GM21390 (cell line): ENCODE results near the gene CABP2.
A peak's percentile ranks its signal among the peaks of the same experiment; 100 is the strongest.
"Not testable (repeated sequence)": the region's sequence is repeated elsewhere in the genome, so short reads cannot be mapped to it uniquely, and the experiment has no call there.

Experiments used
- ATAC-seq: cut with Tn5 transposase; IDR thresholded peaks from one replicate; pipeline ENCODE4 v1.9.1; 2021; ENCODE audit not compliant: unreplicated experiment

CABP2 gene

DNA sequence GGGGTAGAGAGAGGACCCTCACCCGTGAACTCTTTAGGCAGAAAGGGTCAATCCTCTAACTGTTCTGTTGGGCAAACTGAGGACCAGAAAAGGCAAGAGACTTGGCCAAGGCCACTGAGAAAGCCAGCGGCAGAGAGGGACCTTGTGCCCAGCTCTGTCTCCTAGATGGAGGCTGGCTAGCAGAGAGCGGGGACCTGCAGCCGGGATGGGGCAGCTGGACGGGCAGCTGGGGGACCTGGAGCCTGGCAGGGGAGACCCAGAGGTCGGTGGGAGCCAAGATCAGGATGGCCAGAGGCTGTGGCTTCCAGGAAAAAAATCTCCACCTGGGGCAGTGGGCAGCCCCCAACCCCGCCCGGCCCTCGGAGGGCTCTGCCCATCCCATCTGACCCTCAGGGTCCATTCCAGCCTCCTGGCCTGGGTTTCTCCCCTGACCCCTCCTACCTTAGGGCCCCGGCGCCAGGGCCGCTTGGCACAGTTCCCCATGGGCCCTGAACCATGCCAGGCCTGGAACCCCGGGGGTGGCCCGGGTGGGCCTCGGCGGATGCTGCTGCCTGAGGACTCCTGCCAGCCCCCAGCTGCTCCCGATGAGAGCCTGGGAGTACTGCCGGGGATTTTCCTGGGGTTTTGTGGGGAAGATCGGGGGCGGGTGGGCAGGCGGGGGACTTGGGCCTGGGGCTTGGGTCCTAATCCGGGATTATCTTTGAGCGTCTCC is at the start of gene CABP2:
CABP2 (minus strand) TSS at position 603 of the 712 bp plus-strand sequence; CDS start at position 483, 120 bp downstream.
- no peak for ATAC-seq

DNA sequence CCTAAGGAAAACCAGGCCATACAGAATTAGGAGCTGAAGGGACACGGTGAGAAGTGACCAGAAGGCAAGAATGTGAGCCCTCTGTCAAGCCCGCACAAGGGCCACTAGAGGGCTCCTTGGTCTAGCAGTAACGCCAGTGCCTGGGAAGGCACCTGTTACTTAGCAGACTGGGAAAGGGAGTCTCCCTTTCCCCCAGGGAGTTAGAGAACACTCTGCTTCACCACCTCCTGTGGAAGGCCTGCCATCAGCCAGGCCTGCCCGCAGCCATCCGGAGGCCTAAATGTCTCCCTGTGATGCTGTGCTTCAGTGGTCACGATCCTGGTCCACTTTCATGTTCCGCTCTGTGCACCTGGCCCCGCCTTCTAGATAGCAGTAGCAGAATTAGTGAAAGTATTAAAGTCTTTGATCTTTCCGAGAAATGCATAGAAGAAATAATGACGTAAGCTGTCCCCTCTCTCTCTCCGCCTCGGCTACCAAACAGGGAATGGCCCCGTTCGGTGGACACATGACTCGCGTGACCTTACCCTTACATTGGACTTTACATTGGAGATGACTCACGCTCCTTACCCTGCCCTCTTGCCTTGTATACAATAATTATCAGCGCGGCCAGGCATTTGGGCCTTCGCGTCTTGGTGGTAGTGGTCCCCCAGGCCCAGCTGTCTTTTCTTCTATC is 49.6 kb upstream of the CABP2 start:
- no peak for ATAC-seq

DNA sequence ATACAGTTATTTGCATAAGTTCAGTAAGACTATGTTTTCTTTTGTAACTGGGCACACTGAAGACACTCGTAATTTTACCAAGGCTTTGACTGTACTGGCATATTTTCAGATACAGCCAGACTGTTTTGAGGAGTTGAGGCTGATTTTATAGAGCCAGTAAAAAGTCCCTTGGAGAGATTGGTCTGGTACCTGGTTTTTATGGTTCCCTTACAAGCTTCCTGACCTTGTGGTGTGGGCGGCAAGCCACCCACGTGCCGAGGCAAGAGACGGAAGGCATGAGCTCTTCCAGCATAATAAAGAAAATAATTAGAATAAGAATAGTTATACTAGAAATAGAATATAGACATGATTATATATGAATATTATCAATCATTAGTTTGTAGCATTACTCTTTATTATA is 49.1 kb upstream of the CABP2 start:
- no peak for ATAC-seq

DNA sequence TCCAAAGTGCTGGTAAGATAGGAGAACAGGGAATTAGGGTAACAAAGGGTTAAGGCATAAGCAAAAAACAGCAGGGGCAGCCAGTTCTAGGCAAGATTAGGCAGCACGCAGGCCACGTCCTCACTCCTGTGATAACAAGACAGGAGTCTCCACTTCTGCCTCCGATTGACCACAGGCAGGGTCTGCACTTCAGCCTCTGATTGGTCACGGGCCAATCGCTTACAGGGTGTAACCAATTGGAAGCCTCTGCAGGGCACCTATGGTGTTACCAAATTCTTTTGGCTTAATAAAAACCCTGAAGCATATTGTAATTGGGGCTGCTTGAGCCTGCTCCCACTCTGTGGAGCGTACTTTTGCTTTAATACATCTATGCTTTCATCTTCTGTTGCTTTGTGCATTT is 48.2 kb upstream of the CABP2 start:
- no peak for ATAC-seq

DNA sequence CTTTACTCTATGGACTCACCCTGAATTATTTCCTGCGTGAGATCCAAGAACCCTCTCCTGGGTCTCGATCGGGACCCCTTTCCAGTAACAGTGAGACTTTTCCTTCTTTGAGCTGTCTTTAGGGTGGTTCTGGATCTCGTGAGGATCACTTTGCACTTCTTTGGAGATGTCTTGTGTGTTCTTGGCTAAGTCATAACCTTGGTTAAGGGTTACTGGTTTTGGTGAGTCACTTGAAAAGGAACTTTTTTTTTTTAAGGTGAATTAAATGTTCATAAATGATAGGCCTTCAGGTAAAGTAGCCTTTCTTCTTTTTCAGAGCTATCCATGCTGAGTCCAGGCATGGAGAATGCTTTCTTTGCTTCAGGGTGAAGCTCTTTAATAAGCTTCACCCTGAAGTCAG is 41.0 kb upstream of the CABP2 start:
- ATAC-seq: no peak

DNA sequence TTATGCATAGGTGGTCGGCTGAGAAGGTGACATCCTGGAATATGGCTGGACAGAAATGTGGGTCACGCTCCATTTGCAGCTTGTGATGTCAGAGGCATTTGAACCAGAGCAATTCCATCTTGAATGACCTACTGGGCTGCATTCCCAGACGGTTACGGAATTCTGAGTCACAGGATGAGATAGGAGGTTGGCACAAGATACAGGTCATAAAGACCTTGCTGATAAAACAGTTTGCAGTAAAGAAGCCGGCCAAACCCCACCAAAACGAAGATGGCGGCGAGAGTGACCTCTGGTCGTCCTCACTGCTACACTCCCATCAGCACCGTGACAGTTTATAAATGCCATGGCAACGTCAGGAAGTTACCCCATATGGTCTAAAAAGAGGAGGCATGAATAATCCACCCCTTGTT is 40.5 kb upstream of the CABP2 start:
- not testable (repeated sequence) for ATAC-seq

DNA sequence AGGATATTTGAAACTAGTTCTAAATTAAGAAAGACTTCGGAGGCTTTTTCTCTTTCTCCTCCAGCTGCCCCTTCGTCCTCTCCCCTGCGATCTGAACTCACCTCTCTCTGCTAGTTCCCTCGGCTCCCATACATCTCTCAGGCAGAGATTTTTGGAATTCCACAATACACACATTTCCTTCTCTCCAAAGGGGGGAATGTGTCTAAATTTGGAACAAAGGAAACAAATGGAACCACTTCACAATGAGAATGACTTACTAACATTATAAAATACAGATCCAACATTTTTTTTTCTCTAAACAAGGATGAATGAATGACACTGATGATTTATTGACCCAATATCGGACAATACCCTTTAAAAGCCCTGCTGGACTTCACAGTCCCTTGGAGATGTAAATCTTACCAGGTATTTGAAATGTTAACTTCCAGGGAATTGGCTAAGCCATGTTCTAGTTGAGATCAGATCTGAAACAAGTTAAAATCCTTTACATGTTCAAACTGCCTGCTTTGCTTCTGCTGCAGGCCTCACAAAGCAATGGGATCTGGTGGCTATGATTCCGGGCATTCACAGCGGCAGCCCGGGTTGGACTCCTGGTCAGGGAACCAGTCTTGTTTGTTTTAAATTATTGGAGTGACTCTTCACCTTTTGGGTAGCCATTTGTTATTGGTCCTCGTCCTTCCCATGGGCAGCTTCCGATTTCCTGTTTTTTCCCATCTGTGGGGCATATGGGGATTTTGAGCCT is 39.9 kb upstream of the CABP2 start:
- no peak for ATAC-seq

DNA sequence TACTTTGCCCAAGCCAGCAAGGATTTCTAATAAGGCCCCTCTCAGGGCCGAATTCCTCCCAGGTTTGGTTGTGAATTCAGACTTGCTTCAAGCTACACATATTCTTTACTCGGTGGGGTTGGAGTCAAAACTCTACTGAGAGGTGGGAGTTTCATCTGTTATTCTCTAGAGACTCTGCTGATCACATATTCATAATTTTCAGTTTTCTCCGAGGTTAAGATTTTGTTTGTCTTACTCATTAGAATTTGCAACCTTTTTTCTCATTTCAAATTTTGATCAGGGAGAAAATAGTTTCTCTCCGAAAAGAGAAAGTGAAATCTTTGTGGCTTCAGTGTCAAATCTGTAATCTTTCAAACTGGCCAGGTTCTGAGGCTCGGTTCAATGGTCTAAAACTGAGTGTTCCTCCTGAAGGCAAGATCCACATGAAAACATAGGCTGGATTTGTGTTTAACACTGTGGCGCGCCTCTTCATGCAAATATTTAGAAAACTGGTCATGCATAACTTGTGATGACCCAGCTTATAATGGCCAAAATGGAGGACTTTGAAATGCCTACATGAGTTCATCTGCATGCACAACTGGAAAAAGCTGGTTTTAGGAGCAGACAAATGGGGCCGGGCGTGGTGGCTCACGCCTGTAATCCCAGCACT is 38.8 kb upstream of the CABP2 start:
- peak; percentile 75 for ATAC-seq

DNA sequence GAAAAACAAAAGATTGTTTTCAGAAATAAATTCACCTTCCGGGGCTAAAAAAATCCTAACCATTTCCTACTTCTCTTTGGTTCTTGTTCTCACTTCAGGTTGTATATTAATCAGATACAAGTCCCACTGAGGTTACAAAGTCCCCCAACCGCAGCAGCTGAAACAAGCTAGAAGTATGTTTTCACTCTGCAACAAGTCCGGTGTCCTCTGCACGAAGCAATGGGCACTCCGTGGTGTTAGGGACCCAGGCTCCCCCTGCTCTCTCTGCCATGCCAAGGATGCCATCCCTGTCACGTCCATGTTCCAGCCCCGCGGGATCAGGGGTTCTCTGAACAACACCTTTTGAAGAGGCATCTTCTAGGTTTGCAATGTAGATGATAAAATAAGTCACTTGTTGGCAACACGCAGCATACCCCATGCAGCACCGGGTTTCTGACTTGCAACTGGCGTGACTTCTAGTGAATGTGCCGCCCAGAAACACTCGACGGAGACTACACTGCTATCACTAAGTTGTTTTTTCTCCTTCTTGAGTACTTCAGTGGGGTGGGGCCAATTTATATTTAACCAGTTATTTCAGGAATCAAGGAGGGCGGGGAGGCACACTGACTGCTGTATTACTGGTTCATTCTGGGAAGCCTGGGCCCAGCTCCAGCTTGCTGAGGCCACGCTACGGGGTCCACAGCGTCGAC is 35.0 kb upstream of the CABP2 start:
- no peak for ATAC-seq

DNA sequence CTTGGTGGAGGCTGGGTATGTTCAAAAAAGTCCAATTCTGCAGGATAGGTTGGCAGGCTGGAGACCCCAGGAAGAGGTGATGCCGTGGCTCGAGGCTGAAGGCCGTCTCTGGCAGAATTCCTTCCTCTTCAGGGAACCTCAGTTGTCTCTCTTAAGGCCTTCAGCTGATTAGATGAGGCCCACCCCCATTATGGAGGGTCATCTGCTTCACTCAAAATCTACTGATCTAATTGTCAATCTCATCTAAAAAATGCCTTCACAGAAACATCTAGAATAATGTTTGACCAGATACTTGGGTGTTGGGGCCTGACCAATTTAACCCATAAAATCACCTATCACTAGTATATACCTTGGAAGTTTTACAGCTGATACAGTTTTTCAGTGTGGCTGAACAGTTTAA is 33.0 kb upstream of the CABP2 start:
- no peak for ATAC-seq

DNA sequence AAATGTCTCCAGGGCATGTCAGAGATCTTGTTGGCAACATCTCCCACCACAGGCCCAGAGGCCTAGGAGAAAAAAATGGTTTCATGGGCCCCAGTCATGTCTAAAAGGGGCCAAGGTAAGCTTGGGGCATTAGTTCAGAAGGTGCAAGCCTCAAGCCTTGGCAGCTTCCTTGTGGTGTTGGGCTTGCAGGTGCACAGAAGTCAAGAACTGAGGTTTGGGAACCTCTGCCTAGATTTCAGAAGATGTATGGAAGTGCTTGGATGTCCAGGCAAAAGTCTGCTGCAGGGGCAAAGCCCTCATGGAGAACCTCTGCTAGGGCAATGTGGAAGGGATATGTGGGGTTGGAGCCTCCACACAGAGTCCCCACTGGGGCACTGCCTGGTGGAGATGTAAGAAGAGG is 28.5 kb upstream of the CABP2 start:
- ATAC-seq: not testable (repeated sequence)

DNA sequence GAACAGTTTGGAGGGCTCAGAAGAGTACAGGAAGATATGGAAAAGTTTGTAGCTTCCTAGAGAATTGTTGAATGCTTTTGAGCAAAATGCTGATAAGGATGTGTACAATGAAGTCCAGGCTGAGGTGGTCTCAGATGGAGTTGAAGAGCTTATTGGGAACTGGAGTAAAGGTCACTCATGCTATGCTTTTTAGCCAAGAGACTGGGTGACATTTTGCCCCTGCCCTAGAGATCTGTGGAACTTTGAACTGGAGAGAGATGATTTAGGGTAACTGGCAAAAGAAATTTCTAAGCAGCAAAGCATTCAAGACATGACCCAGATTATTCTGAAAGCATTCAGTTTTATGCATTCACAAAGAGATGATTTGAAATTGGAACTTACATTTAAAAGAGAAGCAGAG is 27.9 kb upstream of the CABP2 start:
- ATAC-seq: no peak

DNA sequence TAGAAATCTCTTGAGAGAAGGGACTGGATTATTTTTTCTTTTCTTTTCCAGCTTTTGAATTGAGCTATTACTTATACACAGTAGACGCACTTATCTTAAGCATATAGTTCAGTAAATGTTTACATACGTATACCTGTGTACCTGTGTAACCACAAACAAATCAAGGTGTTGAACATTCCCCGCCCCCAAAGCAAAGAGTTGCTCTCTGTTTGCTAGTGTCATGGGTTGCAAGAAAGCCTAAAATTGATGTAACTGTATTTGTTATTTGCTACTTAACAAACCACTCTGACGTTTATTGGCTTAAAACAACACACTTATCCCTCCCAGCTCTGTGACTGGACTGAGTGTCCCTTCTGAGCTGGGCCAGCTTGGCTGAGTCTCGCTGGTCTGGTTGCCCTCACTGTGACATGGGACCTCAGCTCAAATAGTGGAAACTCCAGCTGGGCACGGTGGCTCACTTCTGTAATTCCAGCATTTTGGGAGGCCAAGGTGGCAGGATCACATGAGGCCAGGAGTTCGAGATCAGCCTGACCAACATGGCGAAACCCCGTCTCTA is 25.4 kb upstream of the CABP2 start:
- no peak for ATAC-seq

DNA sequence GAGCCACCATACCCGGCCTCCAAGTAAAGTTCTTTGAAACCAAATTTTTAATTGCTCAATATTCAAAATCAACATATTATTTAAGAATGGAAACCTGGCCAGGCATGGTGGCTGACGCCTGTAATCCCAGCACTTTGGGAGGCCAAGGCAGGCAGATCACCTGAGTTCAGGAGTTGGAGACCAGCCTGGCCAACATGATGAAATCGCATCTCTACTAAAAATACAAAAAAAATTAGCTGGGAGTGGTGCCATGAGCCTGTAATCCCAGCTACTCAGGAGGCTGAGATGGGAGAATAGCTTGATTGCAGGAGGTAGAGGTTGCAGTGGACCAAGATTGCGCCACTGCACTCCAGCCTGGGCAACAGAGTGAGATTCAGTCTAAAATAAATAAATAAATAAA is 24.9 kb upstream of the CABP2 start:
- not testable (repeated sequence) for ATAC-seq

DNA sequence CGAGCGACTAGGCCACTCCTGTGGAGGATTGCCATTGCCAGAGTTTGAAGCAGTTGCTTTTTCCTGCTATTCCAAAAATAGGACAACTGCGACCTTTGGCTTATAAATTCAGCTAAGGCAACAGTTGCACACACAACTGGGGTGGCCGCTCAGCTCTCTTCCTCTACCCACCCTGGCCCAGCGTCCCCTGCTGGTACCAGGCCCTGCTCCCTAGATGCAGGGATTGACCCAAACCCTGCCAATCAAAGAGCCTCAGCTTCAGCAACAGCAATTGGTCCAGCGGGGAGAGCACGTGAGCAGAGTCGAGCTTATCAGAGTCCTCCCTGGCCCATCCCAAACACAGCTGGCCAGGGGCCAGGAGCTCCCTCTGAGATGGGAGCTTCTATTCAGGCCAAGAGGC is 22.0 kb upstream of the CABP2 start:
- no peak for ATAC-seq

DNA sequence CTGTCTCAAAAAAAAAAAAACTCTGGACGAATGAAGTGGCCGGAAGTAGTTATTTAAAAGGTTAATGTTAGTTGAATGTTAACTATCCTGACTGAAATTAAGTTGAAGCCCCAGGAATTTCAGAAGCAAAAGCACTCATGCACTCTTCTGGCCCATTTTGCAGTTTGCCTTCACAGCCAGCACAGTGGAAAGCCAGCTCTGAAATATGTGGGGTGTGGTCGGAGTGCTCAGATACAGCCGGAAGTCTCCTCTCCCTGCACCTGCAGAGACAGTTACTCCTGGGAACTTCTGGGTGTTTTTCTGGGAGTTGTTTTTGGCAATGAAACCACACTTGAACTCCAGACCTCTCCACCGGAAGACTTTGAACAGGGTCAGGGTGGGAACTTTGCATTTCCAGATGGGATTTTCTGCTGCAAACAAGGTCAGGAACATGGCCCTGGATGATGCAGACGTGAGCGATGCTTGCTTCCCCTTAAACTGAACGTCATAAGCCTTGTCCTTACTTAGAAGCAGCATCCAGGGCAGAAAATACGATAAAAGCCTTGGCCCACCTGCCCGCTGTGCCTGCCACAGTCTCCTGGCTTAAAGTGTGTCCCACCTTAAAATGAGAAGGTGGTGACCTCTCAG is 21.5 kb upstream of the CABP2 start:
- no peak for ATAC-seq

DNA sequence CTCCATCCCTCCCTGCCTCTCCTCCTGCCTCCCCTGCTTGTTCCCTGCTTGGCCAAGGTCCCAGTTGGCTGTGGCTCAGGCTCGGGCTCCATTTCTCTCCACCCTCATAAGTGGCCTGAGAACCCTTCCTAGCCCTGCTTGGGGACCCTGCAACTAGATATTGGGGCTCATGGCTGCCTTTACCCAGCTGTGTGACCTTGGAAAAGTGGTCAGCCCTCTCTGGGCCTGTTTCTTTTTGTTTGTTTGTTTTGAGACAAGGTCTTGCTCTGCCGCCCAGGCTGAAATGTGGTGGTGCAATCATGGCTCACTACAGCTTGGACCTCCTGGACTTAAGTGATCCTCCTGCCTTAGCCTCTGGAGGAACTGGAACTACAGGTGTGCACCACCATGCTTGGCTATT is 20.3 kb upstream of the CABP2 start:
- no peak for ATAC-seq

DNA sequence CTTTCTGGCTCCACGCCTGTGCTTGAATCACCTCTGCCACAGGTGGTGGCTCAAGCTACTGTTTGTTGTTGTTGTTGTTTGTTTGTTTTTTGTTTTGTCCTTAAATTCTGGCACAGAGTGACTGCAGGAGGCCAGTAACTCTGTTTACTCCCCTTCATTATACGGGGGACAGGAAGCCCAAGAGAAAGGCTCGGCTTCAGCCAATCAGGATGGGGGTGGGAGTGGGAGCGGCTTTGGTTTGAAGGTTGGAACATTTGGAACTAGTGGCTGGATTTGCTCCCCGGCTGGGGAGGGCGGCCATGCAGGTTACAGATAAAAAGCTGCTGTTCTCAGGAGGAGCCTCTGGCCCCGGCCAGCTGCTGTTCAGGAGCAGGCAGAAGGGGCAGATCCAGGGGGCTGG is 19.7 kb upstream of the CABP2 start:
- ATAC-seq: no peak

DNA sequence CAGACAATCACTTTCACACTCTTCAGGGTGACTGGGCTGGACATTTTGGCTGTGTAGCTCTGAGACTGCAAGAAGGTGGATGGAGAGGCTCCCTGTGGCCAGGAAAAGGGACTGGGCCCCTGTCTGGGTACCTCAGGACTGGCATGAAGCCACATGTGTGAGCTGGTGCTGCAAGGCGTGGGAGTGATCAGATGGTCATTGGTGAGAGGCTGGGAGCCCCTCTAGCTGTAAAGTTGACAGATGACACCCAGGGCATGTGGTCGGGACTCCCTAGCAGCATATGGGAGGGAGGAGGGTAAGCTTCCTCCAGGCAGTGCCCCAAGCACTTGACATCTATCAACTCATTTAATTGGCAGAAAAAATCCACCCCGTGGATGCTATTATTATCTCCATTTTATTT is 18.9 kb upstream of the CABP2 start:
- no peak for ATAC-seq

DNA sequence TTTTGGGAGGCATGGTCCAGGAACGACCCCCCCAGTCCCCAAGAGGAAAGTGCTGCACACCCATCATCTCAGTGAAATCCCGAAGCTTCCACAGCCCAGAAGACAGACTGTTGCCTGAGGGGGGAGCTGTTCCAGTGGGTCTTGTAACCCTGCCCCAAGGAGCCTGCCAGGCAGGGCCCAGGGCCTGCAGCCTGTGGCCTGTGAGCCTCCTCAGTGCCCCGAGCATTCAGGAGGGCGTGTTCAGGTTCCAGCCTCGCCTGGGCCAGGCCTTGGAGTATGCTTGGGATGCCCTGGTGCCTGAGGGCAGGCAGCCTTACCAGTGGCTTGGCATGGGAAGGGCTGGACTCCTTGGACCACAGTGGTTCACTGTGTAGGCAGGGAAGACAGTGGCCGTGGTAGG is 18.0 kb upstream of the CABP2 start:
- no peak for ATAC-seq
